HG03520 (cell line): Measurements from ENCODE around the gene ZNF544.
"Not testable (repeated sequence)": the region's sequence is repeated elsewhere in the genome, so short reads cannot be mapped to it uniquely, and the experiment has no call there.

Experiments
- ATAC-seq: cut with Tn5 transposase; IDR thresholded peaks from one replicate; pipeline ENCODE4 v1.9.1; 2021; ENCODE audit warnings: mild to moderate bottlenecking, moderate library complexity; ENCODE audit not compliant: unreplicated experiment

Gene ZNF544

DNA sequence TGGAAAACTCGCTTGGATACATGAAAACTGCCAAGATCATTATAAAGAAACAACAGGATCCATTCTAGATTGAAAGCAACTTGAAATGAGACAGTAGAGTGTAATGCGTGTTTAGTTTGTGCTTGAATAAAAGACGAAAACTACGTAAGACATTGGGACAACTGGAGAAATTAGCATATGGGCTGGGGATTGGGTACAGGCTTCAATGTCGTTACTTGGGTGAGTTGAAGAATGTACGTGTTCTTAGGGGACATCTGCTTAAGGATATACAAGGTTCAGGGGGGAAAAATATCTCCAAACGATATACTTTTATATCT lies 76.0 kb downstream of the ZNF544 start:
- ATAC-seq, result no peak

- ATAC-seq, result peak; percentile 93
Observed at GRCh38 chr19:58305065-58305931, 76.6 kb downstream of the ZNF544 start, which contains the start of gene ERVK3-1. ERVK3-1 (plus strand) TSS chr19:58305377; CDS start chr19:58312169, 6,792 bp downstream.

GRCh38 chr19:58305932-58306323 lies 77.2 kb downstream of the ZNF544 start:
- ATAC-seq, result no peak

GRCh38 chr19:58307736-58308135 lies 79.0 kb downstream of the ZNF544 start:
- no peak for ATAC-seq

DNA sequence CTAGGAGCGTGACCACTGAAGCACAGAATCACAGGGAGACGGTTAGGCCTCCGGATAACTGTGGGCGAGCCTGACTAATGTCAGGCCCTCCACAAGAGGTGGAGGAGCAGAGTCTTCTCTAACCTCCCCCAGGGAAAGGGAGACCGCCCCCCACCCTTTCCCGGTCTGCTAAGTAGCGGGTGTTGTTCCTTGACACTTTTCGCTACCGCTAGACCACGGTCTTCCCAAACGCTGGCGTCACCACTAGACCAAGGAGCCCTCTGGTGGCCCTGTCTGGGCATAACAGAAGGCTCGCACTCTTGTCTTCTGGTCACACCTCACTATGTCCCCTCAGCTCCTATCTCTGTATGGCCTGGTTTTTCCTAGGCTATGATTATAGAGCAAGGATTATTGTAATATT lies 82.0 kb downstream of the ZNF544 start:
- ATAC-seq, result not testable (repeated sequence)

DNA sequence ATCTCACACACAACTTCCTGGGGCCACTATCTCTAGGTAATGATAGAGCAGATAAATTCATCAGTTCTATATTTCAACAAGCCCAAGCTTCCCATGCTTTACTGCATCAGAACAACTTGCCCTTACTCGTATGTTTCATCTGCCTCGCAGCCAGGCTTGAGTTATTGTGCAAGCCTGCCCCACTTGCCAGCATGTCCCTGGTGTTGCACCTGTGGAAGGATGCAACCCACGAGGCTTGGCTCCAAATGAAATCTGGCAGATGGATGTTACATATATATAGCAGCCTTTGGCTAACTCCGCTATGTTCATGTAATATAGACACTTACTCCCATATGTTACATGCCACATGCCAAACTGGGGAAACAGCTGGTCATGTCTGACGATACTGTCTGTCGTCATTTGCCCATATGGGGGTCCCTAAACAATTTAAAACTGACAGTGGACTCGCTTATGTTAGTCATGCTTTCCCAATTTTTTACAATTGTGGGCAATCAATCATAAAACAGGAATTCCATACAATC lies 82.7 kb downstream of the ZNF544 start:
- ATAC-seq, result no peak
